Transverse colon (tissue), 3 donors: ENCODE results near the gene TAC4.

Experiments
- POLR2A ChIP-seq: fragments of 450-650 bp; IDR thresholded peaks from one replicate; pipeline ENCODE4 v1.6.1; 2016; ENCODE audit warnings: antibody characterized with exemption, mild to moderate bottlenecking, moderate library complexity
- POLR2AphosphoS5 ChIP-seq, 3 donors: sonication (generic); formaldehyde crosslinking; IDR thresholded peaks; one replicate each; pipeline ENCODE4 v1.6.1; 2016; ENCODE audit warnings: antibody characterized with exemption in 3 of 3

GRCh38 chr17:49874911-49875310 is 27.0 kb upstream of the TAC4 start:
- no peak for TF ChIP-seq POLR2A
- TF ChIP-seq POLR2AphosphoS5 (IDR thresholded peaks at IDR 0.05): no peak
